Neural crest cell (in vitro differentiated cells): ENCODE measurements around the gene SND1. TPM values are rescaled to one million over a fixed set of nuclear protein-coding genes. Genes with fewer than 3 reads are reported as not detected.
"Not testable (repeated sequence)": the region's sequence is repeated elsewhere in the genome, so short reads cannot be mapped to it uniquely, and the experiment has no call there.

Experiments used
- DNase-seq: peaks from one replicate; pipeline ENCODE4 v3.0.0; 2021; ENCODE audit warnings: low read depth, mixed read lengths, low spot score
- H3K27ac Mint-ChIP-seq: one replicate; pipeline ENCODE4 v1.8.0; 2021; ENCODE audit warnings: mild to moderate bottlenecking, mixed read lengths; ENCODE audit not compliant: unreplicated experiment
- H3K27me3 Mint-ChIP-seq: 2 replicates; pipeline ENCODE4 v1.8.0; 2021; ENCODE audit warnings: low read depth, mild to moderate bottlenecking, mixed read lengths
- H3K36me3 Mint-ChIP-seq: 2 replicates; pipeline ENCODE4 v1.8.0; 2021; ENCODE audit warnings: low read depth, mild to moderate bottlenecking, mixed read lengths
- H3K4me1 Mint-ChIP-seq: 2 replicates; pipeline ENCODE4 v1.8.0; 2021; ENCODE audit warnings: mixed read lengths
- H3K4me3 Mint-ChIP-seq: one replicate; pipeline ENCODE4 v1.8.0; 2021; ENCODE audit warnings: mild to moderate bottlenecking, mixed read lengths
- H3K9me3 Mint-ChIP-seq: 2 replicates; pipeline ENCODE4 v1.8.0; 2021; ENCODE audit warnings: mixed read lengths
- total RNA-seq: library from RNA; stranded (reverse); gene quantifications from 2 replicates; pipeline ENCODE4 v1.2.1, GENCODE V29; 2021
- TF ChIP-seq, protein P1 (sequence below): fragments of 200-600 bp; sonication (generic); conservative IDR thresholded peaks from 2 replicates; pipeline ENCODE4 v1.5.0; 2021; ENCODE audit warnings: antibody characterized with exemption, mild to moderate bottlenecking

The SND1 gene
- total RNA-seq, 1 donor from 2014 or later = 184 TPM

DNA sequence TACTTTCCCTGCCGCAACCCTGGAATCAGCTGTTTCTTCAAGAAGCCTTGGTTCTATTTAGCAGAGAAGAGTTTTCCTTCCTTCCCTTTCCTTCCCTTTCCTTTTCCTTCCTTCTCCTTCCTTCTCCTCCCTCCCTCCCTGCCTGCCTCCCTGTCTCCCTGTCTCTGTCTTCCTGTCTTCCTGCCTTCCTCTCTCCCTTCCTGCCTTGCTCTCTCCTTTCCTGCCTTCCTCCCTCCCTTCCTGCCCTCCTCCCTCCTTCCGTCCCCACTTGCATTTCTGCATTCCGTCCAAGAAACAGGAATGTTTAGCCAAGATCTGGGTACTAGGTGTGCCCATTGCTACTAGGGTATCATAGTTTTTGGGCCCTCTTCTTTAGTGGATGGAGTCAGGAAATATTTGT lies 21.9 kb downstream of the SND1 start:
- H3K4me3 Mint-ChIP-seq = no peak overlapping the region
- H3K9me3 Mint-ChIP-seq = no peaks in the 10 kb centered on the region
- DNase-seq = no peak
- TF ChIP-seq, protein P1, sequence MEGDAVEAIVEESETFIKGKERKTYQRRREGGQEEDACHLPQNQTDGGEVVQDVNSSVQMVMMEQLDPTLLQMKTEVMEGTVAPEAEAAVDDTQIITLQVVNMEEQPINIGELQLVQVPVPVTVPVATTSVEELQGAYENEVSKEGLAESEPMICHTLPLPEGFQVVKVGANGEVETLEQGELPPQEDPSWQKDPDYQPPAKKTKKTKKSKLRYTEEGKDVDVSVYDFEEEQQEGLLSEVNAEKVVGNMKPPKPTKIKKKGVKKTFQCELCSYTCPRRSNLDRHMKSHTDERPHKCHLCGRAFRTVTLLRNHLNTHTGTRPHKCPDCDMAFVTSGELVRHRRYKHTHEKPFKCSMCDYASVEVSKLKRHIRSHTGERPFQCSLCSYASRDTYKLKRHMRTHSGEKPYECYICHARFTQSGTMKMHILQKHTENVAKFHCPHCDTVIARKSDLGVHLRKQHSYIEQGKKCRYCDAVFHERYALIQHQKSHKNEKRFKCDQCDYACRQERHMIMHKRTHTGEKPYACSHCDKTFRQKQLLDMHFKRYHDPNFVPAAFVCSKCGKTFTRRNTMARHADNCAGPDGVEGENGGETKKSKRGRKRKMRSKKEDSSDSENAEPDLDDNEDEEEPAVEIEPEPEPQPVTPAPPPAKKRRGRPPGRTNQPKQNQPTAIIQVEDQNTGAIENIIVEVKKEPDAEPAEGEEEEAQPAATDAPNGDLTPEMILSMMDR = no peak
- H3K27ac Mint-ChIP-seq = peak overlapping the region; percentile 13
- H3K36me3 Mint-ChIP-seq = peaks cover 9% of the 10 kb centered on the region
- no peaks in the 10 kb centered on the region for H3K27me3 Mint-ChIP-seq
- peaks cover 8% of the 10 kb centered on the region for H3K4me1 Mint-ChIP-seq

DNA sequence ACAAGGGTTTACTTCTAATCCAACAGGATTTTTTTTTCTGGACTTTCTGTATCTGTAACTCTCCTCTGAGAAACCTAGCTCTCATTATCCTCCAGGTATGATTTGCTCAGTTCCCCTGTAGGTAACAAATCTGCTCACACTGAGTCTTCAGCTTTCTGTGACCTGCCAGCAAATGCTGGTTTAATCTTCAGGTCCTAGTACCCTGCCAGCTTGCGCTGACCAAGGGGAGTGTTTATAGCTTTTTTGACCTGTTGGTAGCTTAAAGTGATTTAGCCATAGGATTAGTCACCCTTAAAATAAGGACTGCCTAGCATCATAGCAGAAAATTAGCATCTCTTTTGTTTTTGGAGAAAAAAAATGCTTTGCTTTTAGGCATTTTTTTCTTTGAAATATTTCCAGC lies 22.4 kb downstream of the SND1 start:
- no peaks in the 10 kb centered on the region for H3K9me3 Mint-ChIP-seq
- H3K4me3 Mint-ChIP-seq = no peak overlapping the region
- TF ChIP-seq, protein P1 = no peak
- peak overlapping the region; percentile 32 for H3K27ac Mint-ChIP-seq
- H3K4me1 Mint-ChIP-seq = peaks cover 11% of the 10 kb centered on the region
- no peak for DNase-seq
- H3K27me3 Mint-ChIP-seq = no peaks in the 10 kb centered on the region
- H3K36me3 Mint-ChIP-seq = peaks cover 12% of the 10 kb centered on the region

DNA sequence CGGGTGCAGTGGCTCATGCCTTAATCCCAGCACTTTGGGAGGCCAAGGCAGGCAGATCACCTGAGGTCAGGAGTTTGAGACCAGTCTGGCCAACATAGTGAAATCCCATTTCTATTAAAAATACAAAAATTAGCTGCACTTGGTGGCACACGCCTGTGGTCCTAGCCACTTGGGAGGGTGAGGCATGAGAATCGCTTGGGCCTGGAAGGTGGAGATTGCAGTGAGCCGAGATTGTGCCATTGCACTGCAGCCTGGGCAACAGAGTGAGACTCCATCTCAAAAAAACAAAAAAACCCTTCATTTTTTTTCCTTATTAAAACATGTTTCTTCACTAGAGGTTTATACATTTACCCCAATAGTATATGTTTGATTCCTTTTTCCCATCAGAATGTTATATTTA lies 22.9 kb downstream of the SND1 start:
- not testable (repeated sequence) for H3K27me3 Mint-ChIP-seq, H3K4me3 Mint-ChIP-seq, DNase-seq, H3K9me3 Mint-ChIP-seq, H3K27ac Mint-ChIP-seq
- peaks cover 11% of the 10 kb centered on the region for H3K4me1 Mint-ChIP-seq
- peaks cover 17% of the 10 kb centered on the region for H3K36me3 Mint-ChIP-seq

DNA sequence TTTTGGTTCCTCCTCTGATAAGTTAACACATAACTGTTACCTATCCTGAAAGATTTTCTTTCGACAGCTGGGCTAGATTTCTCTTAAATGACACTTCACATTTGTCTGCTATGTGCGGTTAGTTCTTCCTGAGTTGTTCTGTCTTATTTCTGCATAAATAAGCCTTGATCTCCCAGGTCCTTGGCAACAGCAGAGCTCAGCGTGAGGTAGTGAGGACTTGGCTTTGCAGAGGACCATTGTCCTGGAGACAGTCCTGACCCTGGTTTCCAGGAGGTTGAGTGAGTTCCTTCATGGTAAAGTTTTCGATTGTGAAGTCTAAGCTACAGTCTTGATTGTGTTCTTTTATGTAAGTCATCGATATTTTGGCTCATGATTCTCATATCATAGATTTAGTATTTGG lies 23.7 kb downstream of the SND1 start:
- Mint-ChIP-seq H3K4me1 (peaks cover 11% of the 10 kb centered on the region), H3K27me3 (no peaks in the 10 kb centered on the region), H3K9me3 (peaks cover 3% of the 10 kb centered on the region), H3K36me3 (peaks cover 21% of the 10 kb centered on the region), H3K27ac (no peak overlapping the region), H3K4me3 (no peak overlapping the region)
- TF ChIP-seq, protein P1 = no peak
- DNase-seq = no peak

DNA sequence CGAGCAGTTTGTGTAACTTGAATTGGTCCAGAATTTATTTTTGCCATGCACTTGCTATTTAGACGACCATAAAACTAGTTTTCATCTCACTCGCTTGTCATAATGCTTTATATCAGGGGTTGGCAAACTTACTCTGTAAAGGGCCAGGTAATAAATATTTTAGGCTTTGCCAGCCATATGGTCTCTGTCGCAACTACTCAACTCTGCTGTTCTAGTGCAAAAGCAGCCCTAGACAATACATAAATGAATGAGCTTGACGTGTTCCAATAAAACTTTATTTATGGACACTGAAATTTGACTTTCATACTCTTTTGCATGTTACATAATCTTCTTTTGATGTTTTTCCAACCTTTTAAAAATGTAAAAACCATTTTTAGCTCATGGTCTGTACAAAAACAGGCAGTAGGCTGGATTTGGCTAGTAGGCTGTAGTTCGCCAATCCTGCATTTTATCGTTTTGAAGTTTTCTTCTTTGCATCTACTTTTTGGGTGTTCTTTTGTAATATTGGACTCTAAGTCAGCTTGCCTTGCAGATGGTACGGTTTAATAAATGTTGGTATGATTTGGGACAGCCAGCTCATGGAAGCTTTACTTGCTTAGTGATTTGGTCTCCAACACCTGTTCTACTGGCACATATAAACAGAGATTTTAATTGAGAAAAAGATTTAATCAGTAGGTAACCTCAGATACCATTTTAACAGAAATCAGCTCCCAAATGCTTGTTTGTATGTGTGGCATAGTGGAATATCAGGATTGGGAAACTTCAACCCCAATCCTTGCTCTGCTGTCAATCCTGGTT lies 25.6 kb downstream of the SND1 start:
- Mint-ChIP-seq H3K4me3 (no peak overlapping the region), H3K9me3 (peaks cover 3% of the 10 kb centered on the region), H3K4me1 (peaks cover 20% of the 10 kb centered on the region), H3K27ac (no peak overlapping the region), H3K36me3 (peaks cover 16% of the 10 kb centered on the region), H3K27me3 (no peaks in the 10 kb centered on the region)
- TF ChIP-seq, protein P1 = no peak
- no peak for DNase-seq

DNA sequence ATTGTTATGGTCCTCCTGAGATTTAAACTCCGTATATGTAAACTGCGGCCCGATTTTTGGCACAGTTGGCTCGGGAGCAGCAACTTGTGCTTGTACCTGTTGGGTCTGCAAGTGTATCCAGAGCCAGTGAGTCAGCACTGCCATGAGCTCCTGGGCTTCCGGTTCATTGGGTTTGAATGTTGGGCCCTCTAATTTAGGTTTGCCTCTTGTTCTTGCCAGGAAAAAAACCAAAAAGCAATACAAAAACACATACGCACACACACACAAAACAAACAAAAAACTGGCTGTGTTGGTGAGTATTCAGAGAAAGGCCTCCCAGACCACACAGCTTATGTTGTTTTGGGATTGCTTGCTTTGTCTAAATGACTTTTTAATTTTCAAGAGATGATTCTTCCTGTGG lies 26.3 kb downstream of the SND1 start:
- Mint-ChIP-seq H3K27me3 (no peaks in the 10 kb centered on the region), H3K4me3 (no peak overlapping the region), H3K36me3 (peaks cover 14% of the 10 kb centered on the region), H3K4me1 (peaks cover 27% of the 10 kb centered on the region), H3K27ac (no peak overlapping the region), H3K9me3 (peaks cover 3% of the 10 kb centered on the region)
- no peak for DNase-seq
- TF ChIP-seq, protein P1 = no peak
